Left hindlimb (tissue), 1 donor: ENCODE data around the gene XPR1.
"Not testable (repeated sequence)": the region's sequence is repeated elsewhere in the genome, so short reads cannot be mapped to it uniquely, and the experiment has no call there.

ENCODE experiments used
- DNase-seq: peaks from one replicate; pipeline ENCODE4 v3.0.0-alpha.2; 2018

XPR1 gene

GRCh38 chr1:180849031-180849775, 217.4 kb downstream of the XPR1 start:
- no peak for DNase-seq

GRCh38 chr1:180851995-180852887, 220.4 kb downstream of the XPR1 start:
- DNase-seq, result no peak

- no peak for DNase-seq
These were observed 222.2 kb downstream of the XPR1 start for GRCh38 chr1:180854001-180854400.

- DNase-seq, result no peak
These were observed 222.6 kb downstream of the XPR1 start for GRCh38 chr1:180854456-180854855.

- DNase-seq, result not testable (repeated sequence)
These were observed 226.3 kb downstream of the XPR1 start for GRCh38 chr1:180857947-180858725.

GRCh38 chr1:180859306-180859705, 227.5 kb downstream of the XPR1 start:
- DNase-seq, result no peak

GRCh38 chr1:180860535-180860934, 228.7 kb downstream of the XPR1 start:
- no peak for DNase-seq

GRCh38 chr1:180862305-180862704, 230.5 kb downstream of the XPR1 start:
- DNase-seq, result no peak

GRCh38 chr1:180863158-180863775, 231.4 kb downstream of the XPR1 start:
- no peak for DNase-seq

- no peak for DNase-seq
These were observed 250.1 kb downstream of the XPR1 start for GRCh38 chr1:180881806-180882509.

GRCh38 chr1:180884588-180885300, 252.9 kb downstream of the XPR1 start:
- DNase-seq, result no peak

- DNase-seq, result no peak
These were observed 254.5 kb downstream of the XPR1 start for GRCh38 chr1:180886338-180886737.

GRCh38 chr1:180887841-180888240, 256.0 kb downstream of the XPR1 start:
- no peak for DNase-seq

- no peak for DNase-seq
These were observed 257.0 kb downstream of the XPR1 start for GRCh38 chr1:180888870-180889269.

- no peak for DNase-seq
These were observed 257.5 kb downstream of the XPR1 start for GRCh38 chr1:180889325-180889724.

GRCh38 chr1:180892272-180892671, 260.4 kb downstream of the XPR1 start:
- DNase-seq, result no peak

GRCh38 chr1:180892675-180893074, 260.9 kb downstream of the XPR1 start:
- DNase-seq, result no peak

GRCh38 chr1:180893614-180894013, 261.8 kb downstream of the XPR1 start:
- DNase-seq, result no peak

GRCh38 chr1:180896161-180896560, 264.3 kb downstream of the XPR1 start:
- DNase-seq, result no peak

- DNase-seq, result no peak
These were observed 266.8 kb downstream of the XPR1 start for GRCh38 chr1:180898441-180899219.

- DNase-seq, result no peak
These were observed 267.4 kb downstream of the XPR1 start for GRCh38 chr1:180899262-180899661.
